ENCODE measurements around the gene NTSR1.

The NTSR1 gene

GRCh38 chr20:62745279-62745951 is 36.8 kb downstream of the NTSR1 start:
- no peak for DNase-seq (ENCODE audit: low read depth)
- H3K4me3 ChIP-seq (ENCODE audit: control insufficient read depth, low read depth, low read length), result no peak overlapping the region
- TF ChIP-seq CTCF (conservative IDR thresholded peaks at IDR 0.05; ENCODE audit: control insufficient read depth, insufficient read depth, low read depth, low read length), result no peak

- no peak for TF ChIP-seq CTCF (conservative IDR thresholded peaks at IDR 0.05; ENCODE audit: control insufficient read depth, insufficient read depth, low read depth, low read length)
- no peak overlapping the region for H3K4me3 ChIP-seq (ENCODE audit: control insufficient read depth, low read depth, low read length)
- DNase-seq (ENCODE audit: low read depth), result no peak
Observed at GRCh38 chr20:62745952-62746288, 37.3 kb downstream of the NTSR1 start.

- no peak overlapping the region for H3K4me3 ChIP-seq (ENCODE audit: control insufficient read depth, low read depth, low read length)
- DNase-seq (ENCODE audit: low read depth), result no peak
- TF ChIP-seq CTCF (conservative IDR thresholded peaks at IDR 0.05; ENCODE audit: control insufficient read depth, insufficient read depth, low read depth, low read length), result no peak
Observed at GRCh38 chr20:62748311-62748710, 39.7 kb downstream of the NTSR1 start.

DNA sequence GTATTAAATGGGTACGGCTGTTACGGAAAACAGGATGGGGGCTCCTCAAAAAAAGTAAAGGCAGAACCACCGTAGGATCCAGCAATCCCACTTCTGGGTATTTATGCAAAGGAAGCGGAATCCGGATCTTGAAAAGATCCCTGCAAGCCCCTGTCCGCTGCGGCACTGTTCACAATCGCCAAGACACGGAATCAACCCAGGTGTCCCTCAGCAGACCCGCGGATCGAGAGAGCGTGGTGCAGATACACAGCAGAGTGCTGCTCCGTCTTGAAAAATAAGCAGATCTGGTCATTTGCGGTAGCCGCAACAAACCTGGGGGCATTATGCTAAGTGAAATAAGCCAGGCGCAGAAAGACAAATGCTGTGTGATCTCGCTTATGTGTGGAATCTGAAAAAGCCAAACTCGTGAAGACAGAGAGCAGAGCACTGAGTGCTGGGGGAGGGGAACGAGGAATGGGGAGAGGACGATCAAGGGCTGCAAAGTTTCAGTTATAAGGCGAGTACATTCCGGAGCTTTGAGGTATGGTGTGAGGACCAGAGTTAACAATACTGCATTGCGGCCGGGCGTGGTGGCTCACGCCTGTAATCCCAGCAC is 41.3 kb downstream of the NTSR1 start:
- no peak for TF ChIP-seq CTCF (conservative IDR thresholded peaks at IDR 0.05; ENCODE audit: control insufficient read depth, insufficient read depth, low read depth, low read length)
- no peak for DNase-seq (ENCODE audit: low read depth)
- H3K4me3 ChIP-seq (ENCODE audit: control insufficient read depth, low read depth, low read length), result no peak overlapping the region

GRCh38 chr20:62751551-62752150 is 43.0 kb downstream of the NTSR1 start:
- no peak for DNase-seq (ENCODE audit: low read depth)
- no peak overlapping the region for H3K4me3 ChIP-seq (ENCODE audit: control insufficient read depth, low read depth, low read length)
- TF ChIP-seq CTCF (conservative IDR thresholded peaks at IDR 0.05; ENCODE audit: control insufficient read depth, insufficient read depth, low read depth, low read length), result no peak

GRCh38 chr20:62752181-62752670 is 43.6 kb downstream of the NTSR1 start:
- no peak for TF ChIP-seq CTCF (conservative IDR thresholded peaks at IDR 0.05; ENCODE audit: control insufficient read depth, insufficient read depth, low read depth, low read length)
- H3K4me3 ChIP-seq (ENCODE audit: control insufficient read depth, low read depth, low read length), result no peak overlapping the region
- DNase-seq (ENCODE audit: low read depth), result no peak
